Measurements from ENCODE around the gene PALB2.

DNA sequence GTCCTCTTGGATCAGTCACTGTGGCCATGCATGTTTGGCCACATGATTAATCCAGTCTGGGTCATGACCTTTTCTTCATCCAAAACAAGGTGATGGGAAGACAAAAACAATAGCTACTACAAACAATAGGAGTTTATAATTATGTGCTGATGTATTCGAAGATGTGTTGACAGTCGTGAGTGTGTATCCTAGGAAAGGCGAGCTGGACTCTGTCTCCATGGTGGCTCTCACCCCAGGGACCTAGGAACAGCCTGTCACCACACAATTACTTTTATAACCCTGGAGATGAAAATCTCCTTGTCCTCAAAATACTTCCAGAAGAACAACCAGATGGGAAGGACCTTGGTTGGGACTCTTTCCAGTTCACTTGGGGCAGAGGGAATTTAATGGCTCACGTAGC is 27.8 kb upstream of the PALB2 start:
- TF ChIP-seq POLR2AphosphoS5 (IDR thresholded peaks at IDR 0.05; ENCODE audit: low read depth, low read length): no peak
- no peak for TF ChIP-seq REST (IDR thresholded peaks at IDR 0.05; ENCODE audit: insufficient read depth in 1 of 2, low read depth in 2 of 2, low read length in 2 of 2)

Data from PFSK-1 (cell line).